NOMO-1 treated with DMSO at 0.1 percent for 48 hours (cell line): ENCODE data around the gene ARHGAP28.
"Not testable (repeated sequence)": the region's sequence is repeated elsewhere in the genome, so short reads cannot be mapped to it uniquely, and the experiment has no call there.

ENCODE experiments used
- DNase-seq: peaks from one replicate; lab custom pipeline; 2025; ENCODE audit not compliant: unreplicated experiment; lab: John Stamatoyannopoulos, UW

The ARHGAP28 gene

DNA sequence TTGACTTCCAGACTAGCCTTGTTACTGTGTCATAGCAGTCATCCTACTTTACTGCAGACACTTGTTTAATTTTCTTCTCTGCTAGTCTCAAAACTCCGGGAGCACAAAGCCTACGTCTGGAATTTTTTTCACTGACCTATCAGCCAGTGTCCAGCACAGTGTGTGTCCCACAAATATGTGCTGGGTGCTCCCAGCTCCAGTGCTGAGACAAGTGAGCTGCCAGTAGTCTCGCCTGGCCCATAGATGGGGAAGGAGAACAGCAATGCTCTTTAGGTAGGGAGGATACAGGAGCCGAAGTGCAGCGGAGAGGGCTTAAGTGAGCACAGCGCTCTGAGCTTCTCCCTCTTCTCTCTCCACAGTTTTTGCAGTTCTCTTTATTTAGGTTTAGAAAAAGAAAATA, 34.0 kb downstream of the ARHGAP28 start:
- no peak for DNase-seq

DNA sequence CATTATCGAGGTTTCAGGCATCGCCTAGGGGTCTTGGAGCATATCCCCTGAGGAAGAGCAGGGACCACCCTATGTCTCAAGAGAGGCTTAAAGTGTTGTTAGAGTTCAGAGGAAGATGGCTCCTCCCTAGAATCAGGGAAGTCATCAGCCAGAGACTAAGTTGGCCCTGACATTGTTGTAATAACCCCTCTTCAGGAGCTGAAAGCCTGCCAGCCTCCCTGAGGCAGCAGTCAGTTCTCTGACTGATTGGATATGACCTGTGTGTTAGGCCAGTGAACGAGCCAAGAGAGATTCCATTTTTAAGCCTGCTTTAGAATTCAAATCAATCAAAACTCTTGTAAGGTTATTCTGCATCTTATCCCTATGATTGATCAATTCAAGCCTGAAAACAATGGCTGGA, 34.9 kb downstream of the ARHGAP28 start:
- no peak for DNase-seq

DNA sequence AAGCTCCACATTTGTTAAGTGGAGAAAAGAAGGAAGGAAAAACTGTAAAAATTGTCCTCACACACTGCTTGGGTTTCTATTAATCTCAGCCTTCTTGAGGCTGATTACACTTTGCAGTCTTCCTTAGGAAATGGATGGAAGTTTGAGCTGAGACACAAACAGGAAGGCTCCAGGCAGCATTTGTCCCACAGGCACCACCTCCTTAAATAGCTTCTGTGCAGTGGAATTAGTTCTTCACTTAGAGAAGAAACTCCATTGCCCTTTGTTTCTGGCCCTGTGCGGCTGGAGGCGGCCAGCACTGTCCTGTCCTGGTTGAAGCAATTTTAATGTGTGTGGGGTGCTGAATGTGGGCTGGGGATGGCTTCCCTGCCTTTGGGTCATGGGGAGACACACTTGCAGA, 44.3 kb downstream of the ARHGAP28 start:
- no peak for DNase-seq

DNA sequence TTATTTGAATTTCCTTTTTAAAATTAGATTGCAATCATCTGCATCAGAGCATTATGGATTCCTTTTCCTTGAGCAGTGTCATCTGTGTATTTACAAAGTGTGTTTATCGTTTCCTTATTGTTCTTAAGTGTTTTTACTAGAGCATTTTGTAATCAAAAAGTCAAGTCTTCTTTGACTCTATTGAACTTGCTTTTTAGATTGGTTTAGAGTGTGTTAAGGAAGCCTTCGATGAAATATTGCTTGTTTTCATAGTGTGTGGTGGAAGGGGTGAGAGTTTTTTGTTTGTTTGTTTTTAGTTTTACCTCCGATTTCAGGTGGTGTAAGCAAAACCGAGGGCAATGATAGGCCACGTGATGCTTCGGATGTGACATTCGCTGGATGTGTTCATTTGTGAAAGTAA, 45.7 kb downstream of the ARHGAP28 start:
- no peak for DNase-seq

DNA sequence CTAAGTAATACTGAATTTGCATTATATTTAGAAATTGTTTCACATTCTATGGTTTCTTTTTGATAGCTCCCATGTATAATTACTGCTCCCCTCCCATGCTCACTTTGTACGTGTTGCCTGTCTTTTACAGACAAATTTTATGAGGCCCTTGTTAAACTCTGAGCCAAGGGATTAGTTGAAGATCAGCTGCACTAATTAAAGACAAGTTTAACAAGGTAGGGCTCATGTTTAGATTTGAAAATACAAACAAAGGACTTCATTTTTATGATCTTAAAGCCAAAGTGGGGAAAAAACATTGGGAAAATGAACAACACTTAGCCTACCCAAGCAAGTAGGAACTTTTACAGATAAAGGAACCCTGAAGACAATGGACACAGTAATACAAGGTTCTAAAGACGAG, 46.2 kb downstream of the ARHGAP28 start:
- DNase-seq = no peak

DNA sequence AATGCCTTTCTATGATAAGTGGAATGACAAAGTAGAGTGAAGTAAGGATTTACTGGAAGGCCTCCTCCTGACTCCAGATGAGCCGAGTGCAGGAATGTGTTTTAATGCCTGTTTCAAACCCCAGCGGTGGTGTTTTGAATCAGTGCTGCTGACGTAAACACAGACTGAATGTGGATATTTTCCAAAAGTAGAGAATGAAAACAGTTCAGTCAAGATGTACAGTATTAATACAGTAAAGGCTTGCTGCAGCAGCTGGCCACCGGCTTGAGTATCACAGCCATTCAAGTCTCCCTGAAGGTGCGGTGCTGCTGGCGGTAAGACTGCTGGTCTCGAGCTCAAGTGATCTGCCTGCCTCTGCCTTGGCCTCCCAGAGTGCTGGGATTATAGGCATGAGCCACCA, 46.7 kb downstream of the ARHGAP28 start:
- DNase-seq = no peak

DNA sequence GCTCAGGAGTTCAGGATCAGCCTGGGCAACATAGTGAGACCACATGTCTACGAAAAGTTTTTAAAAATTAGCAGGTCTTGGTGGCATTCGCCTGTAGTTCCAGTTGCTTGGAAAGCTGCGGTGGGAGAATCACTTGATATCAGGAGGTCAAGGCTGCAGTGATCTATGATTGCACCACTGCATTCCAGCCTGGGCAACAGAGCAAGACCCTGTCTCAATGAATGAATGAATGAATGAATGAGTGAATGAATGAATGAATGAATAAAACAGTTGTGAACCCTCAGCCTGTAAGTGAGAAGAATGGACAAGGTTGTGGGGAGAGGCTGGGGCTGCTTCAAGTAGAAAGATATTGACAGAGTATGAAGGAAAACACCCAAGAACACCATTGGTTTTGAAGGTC, 48.0 kb downstream of the ARHGAP28 start:
- no peak for DNase-seq

DNA sequence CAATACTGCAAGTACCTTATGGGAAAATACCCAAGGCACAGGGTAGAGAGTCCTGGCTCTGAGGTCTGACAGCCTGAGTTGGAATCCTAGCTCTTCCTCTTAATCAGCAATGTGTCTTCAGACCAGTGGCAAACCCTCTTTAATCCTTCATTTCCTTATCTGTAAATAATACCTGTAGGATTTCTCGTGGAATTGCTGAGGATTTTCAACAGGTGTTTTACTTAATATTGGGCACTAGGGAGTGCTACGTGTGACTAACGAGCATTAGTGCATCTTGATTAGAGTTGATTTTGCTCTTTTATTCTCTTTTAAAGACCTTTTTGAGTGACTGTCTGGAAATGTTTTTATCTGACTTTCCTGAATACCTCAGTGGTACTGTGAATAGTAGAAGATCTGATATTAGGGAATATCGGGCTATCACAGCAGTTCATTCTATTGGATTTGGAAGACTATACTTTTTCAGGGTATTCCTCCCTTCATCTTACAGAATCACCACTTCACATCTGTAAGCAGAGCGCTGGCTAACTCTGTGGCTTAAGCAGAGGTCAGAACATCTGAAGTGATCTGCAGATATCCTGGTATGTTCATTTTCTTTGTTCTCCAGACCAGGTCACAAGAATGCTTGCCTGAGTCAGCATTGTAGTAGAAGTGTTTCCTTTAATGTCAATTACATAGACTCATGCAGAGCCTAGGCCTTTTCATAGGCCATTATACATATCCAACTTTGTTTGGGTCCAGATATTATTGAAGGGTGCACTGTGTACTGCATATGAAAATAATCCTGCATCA, 49.1 kb downstream of the ARHGAP28 start:
- no peak for DNase-seq

DNA sequence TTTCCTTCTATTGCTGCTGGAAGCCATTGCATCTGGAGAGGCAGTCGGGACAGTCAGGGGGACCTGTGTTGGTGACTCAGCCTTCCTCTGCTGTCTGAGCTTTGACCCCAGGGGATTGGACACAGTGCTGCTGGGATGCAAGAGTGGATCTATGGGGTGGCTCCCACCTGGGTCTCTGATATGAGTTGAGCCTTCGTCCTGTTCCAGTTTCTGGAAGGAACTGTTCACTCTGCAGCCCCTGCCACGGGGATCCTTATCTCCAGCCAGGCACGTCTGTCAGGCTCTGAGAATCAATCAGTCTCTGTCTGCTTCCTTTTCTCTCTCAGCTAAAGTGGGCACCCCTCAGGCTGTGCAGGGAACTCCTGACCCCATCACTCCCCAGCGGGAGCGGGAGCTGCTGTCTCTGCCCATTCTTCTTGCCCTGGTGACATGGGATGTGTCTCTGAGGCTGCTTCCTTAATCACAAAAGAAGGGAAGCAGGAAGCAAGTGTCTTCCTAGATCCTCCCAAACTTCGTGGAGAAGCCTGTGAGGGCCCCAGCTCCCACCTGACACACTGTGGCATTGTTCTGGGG, 51.7 kb downstream of the ARHGAP28 start:
- no peak for DNase-seq

DNA sequence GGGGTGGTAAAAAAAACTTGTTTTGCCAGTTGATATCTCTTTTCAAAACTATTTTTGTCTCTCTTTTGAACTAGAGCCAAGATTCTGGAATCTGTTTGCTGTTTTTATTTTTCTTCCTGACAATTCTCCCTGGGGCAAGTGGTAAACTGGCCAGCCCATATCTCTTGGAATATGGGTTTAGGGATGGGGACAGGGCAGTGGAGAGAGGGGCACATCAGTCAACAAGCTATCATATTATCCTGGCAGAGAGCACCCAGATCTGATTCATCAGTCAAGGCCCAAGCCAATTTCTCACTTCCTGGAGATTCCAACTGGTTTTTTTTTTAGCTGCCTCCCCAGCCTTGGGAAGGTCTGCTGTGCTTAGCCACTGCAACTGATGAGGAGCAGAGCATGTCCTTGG, 52.3 kb downstream of the ARHGAP28 start:
- DNase-seq = no peak

DNA sequence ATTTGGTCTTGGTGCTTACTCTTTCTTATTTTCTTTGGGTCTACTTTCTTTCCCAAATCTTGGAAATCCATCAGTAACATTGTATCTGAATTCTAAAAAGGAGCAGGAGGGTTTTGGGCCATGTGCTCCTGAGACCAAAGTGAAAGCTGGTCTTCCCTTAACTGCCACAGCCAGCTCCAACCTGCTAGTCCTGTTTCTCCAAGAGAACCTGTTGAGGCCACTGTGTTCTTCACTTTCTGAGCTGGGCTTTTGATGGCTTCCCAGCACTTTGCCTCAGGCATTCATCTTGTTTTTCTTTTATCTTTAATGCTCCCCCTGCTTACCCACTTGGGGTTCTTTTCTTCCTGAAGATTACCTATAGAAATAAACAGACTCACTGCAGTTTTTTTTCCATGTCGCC, 53.3 kb downstream of the ARHGAP28 start:
- no peak for DNase-seq

DNA sequence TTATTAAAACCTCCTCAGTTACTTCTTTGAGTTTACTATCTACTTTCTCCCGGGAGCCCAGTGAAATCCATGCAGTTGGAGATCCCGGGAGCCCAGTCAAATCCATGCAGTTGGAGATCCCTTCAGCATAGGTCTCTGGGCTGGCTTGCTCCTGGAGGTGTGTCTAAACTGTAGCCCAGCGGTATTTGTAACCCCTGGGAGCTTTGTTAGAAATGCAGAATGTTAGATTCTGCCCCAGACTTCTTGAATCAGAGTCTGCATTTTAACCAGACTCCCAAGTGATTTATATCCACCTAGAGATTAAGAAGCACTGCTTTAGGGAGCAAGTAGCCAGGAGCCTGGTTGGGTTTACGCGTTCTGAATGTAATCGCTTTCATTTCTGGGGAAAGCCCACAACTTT, 54.5 kb downstream of the ARHGAP28 start:
- DNase-seq = no peak

DNA sequence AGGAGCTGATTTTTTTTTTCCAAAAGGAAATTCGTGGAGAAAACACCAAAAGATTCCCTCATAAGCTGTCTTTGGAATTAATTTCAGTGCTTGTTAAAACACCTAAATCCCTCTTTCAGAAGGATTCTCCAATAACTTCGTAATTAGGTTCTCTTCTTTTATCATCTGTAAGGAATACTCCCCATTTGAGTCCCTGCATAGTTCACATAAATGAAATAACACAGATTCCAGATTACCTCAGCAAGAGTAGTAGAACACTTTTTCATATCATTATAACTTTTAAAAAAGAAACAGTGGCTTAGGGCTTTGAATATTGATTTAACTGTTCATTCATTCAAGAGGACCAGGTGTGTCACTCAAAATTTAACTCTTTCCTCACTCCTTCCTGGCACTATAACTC, 55.5 kb downstream of the ARHGAP28 start:
- DNase-seq = no peak

DNA sequence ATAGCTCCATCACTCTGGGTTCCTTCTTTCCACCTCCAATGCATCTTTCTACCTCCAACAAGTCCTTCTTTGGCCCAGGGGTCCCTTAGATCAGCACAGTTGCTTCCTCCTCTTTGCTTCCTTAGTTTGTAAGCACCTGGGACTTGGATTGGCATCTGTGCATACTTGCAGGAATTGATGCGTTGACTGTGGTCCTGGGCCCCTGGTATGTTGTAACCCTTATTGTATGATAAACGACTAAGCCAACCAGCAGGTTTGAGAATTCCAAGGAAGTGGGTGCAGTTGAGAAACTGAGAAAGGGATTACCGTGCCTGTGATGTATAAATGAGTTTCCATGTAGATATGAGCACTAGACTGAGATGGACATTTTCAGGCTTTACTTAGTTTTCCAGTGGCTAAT, 55.9 kb downstream of the ARHGAP28 start:
- no peak for DNase-seq

DNA sequence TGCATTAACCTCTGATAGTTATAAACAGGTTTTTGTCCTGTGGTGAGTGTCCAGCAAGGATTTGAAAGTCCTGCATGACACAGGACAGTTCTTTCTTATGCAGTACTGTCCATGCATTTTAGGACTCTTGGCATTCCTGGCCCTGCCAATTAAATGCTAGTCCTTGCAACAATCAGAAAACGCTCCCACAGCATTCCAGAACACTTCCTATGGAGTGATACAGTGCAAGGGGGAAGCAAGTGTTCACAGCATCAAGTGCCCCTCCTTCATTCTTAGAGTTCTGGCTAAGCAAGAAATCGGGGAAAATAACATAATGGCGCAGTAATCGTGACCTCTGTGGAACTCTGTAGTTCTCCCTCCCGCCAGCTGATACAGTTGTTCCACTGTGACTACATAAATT, 62.9 kb downstream of the ARHGAP28 start:
- no peak for DNase-seq

DNA sequence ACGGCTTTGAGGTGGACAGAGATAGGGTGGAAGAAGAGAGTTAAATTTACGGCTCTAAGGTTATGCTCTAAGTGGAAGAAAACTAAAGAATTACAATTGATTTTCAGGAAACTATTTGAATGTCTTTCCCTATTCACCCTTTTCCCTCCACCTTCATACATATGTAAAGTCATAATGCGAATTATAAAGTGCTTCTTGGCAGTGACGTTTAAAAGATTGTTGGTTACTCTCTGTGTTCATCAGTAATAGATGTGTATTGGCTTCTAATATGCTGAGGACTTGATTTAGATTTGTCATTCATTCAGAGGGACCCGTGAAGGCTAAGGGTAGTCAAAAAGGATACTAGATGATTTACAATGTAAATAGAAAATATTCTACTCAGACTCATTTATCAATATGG, 63.9 kb downstream of the ARHGAP28 start:
- no peak for DNase-seq

DNA sequence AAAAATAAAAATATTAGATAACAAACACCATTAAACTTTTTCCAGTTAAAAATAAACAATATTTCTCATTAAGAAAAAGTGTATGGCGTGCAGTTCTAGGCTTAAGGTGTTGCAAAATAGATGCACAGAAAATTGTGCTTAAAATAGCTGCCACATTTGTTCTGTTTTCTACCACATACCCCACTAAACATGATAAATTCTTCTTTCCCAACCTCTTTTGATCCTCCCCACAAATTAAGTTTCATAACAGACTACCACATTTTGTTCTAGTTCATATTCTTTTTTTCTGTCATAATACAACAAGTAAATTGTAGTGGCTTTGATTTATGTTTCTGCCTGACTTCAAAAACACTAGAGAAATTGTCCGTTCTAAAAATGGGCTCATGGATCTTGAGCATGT, 64.5 kb downstream of the ARHGAP28 start:
- DNase-seq = no peak

DNA sequence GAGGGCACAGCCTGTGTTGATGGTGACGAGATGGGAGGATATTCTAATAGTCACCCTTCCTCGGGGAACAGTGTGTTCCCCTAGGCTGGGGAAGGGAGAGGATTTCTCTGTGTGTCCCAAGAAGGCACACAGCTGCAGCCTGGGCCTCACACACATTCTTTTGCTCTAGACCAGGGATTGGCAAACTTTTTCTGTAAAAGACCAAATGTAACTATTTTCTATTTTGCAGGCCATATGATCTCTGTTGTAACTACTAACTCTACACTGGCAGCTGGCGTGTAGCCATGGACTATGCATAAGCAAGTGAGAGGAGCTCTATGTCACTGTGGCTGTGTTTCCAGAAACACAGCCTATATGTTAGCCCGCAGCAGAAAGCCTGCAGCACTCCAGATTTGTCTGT, 65.8 kb downstream of the ARHGAP28 start:
- DNase-seq = no peak

DNA sequence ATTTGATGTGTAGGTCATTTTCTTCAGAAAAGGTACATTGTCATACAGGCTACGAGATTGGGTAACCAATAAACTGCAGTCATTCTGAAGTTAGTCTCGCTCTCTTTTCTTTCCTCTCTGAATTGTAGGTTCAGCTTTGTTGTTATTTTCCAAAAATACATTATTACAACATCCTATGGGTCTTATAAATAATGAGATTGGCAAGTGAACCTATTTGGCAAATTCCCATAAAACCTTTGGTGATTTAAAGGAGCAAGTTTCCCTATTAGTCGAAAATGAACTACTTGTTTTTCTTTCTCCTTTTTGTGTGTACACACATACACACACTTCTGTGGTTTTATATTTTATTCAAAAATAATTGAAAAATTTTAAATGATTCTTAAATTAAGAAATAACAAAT, 67.0 kb downstream of the ARHGAP28 start:
- no peak for DNase-seq

DNA sequence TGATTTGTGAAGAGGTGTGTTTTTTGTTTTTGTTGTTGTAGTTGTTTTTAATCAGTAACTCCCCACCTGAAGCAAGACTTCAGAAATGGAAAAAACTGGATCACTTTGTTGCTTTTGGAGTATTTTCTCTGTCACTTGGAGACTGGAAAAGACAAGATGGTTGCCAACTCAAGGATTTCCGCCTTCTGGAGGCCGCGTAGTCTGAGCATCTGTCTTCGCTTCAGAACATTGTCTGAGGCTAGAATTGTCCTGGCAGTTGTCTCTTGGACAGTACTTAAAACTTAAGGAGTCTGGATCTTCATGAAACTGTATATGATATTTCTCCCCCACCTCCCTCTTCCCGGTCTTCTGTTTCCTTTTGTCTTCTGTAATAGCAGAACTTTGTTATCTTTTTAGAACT, 67.7 kb downstream of the ARHGAP28 start:
- no peak for DNase-seq

DNA sequence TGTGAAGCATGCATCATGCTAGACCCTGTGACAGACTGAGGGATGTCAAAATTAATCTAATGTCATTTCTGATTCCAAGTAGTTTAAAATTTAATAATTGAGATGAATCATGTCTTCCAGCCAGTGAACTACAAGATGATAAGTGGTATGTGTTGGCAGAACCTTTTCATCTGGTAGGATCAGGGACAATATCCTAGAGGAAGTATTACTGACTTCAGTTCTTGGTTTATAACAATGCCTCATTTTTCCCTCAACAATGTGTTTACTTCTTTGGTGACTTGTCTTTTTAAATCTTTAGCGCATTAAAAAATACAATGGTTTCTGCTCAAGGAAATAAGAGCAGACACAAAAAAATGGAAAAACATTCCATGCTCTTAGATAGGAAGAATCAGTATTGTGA, 69.4 kb downstream of the ARHGAP28 start:
- no peak for DNase-seq

DNA sequence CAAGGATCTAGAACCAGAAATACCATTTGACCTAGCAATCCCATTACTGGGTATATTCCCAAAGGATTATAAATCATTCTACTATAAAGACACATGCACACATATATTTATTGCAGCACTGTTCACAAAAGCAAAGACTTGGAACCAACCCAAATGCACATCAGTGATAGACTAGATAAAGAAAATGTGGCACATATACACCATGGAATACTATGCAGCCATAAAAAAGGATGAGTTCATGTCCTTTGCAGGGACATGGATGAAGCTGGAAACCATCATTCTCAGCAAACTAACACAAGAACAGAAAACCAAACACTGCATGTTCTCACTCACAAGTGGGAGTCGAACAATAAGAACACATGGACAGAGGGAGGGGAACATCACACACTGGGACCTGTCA, 70.8 kb downstream of the ARHGAP28 start:
- DNase-seq = not testable (repeated sequence)
